ENCODE data around the gene CPNE8. TPM values are rescaled to one million over a fixed set of nuclear protein-coding genes. Genes with fewer than 3 reads are reported as not detected.
A peak's percentile ranks its signal among the peaks of the same experiment; 100 is the strongest.

The CPNE8 gene
- total RNA-seq, 1 experiment from 2014 or later = 16.1 TPM

GRCh38 chr12:38689195-38689594 lies 216.2 kb downstream of the CPNE8 start:
- in situ Hi-C loops (cut with HindIII; ENCODE audit: low sequenced_read_pairs) = no loop called here
- no peak for DNase-seq (ENCODE audit: low spot score)

- no peak for DNase-seq (ENCODE audit: low spot score)
- in situ Hi-C loops (cut with HindIII; ENCODE audit: low sequenced_read_pairs) = no loop called here
Observed at GRCh38 chr12:38682521-38682920, 222.9 kb downstream of the CPNE8 start.

- DNase-seq (ENCODE audit: low spot score) = no peak
- in situ Hi-C loops (cut with HindIII; ENCODE audit: low sequenced_read_pairs) = no loop called here
Observed at GRCh38 chr12:38669530-38669929, 235.9 kb downstream of the CPNE8 start.

GRCh38 chr12:38669081-38669480 lies 236.3 kb downstream of the CPNE8 start:
- DNase-seq (ENCODE audit: low spot score) = no peak
- in situ Hi-C loops (cut with HindIII; ENCODE audit: low sequenced_read_pairs) = no loop called here

- in situ Hi-C loops (cut with HindIII; ENCODE audit: low sequenced_read_pairs) = no loop called here
- DNase-seq (ENCODE audit: low spot score) = no peak
Observed at GRCh38 chr12:38666425-38666824, 239.0 kb downstream of the CPNE8 start.

GRCh38 chr12:38664661-38665269 lies 240.6 kb downstream of the CPNE8 start:
- DNase-seq (ENCODE audit: low spot score) = peak; percentile 1
- in situ Hi-C loops (cut with HindIII; ENCODE audit: low sequenced_read_pairs) = no loop called here

GRCh38 chr12:38662829-38663228 lies 242.6 kb downstream of the CPNE8 start:
- in situ Hi-C loops (cut with HindIII; ENCODE audit: low sequenced_read_pairs) = no loop called here
- no peak for DNase-seq (ENCODE audit: low spot score)

- no peak for DNase-seq (ENCODE audit: low spot score)
- in situ Hi-C loops (cut with HindIII; ENCODE audit: low sequenced_read_pairs) = no loop called here
Observed at GRCh38 chr12:38653650-38654049, 251.7 kb downstream of the CPNE8 start.

- in situ Hi-C loops (cut with HindIII; ENCODE audit: low sequenced_read_pairs) = no loop called here
- DNase-seq (ENCODE audit: low spot score) = no peak
Observed at GRCh38 chr12:38648813-38649212, 256.6 kb downstream of the CPNE8 start.

- no peak for DNase-seq (ENCODE audit: low spot score)
- in situ Hi-C loops (cut with HindIII; ENCODE audit: low sequenced_read_pairs) = no loop called here
Observed at GRCh38 chr12:38646146-38646545, 259.2 kb downstream of the CPNE8 start.

GRCh38 chr12:38639625-38640024 lies 265.8 kb downstream of the CPNE8 start:
- in situ Hi-C loops (cut with HindIII; ENCODE audit: low sequenced_read_pairs) = no loop called here
- DNase-seq (ENCODE audit: low spot score) = no peak

- in situ Hi-C loops (cut with HindIII; ENCODE audit: low sequenced_read_pairs) = no loop called here
- no peak for DNase-seq (ENCODE audit: low spot score)
Observed at GRCh38 chr12:38638401-38638800, 267.0 kb downstream of the CPNE8 start.

GRCh38 chr12:38633511-38633910 lies 271.9 kb downstream of the CPNE8 start:
- no peak for DNase-seq (ENCODE audit: low spot score)
- in situ Hi-C loops (cut with HindIII; ENCODE audit: low sequenced_read_pairs) = no loop called here

GRCh38 chr12:38629064-38629463 lies 276.3 kb downstream of the CPNE8 start:
- in situ Hi-C loops (cut with HindIII; ENCODE audit: low sequenced_read_pairs) = no loop called here

GRCh38 chr12:38628288-38628687 lies 277.1 kb downstream of the CPNE8 start:
- no peak for DNase-seq (ENCODE audit: low spot score)
- in situ Hi-C loops (cut with HindIII; ENCODE audit: low sequenced_read_pairs) = no loop called here

More at GRCh38 chr12:38629064-38629463, 276.3 kb downstream of the CPNE8 start:
- DNase-seq (ENCODE audit: low spot score) = no peak

GRCh38 chr12:38625306-38625705 lies 280.1 kb downstream of the CPNE8 start:
- in situ Hi-C loops (cut with HindIII; ENCODE audit: low sequenced_read_pairs) = no loop called here
- no peak for DNase-seq (ENCODE audit: low spot score)

GRCh38 chr12:38614171-38614570 lies 291.2 kb downstream of the CPNE8 start:
- in situ Hi-C loops (cut with HindIII; ENCODE audit: low sequenced_read_pairs) = no loop called here
- no peak for DNase-seq (ENCODE audit: low spot score)

- no peak for DNase-seq (ENCODE audit: low spot score)
- in situ Hi-C loops (cut with HindIII; ENCODE audit: low sequenced_read_pairs) = no loop called here
Observed at GRCh38 chr12:38610808-38611350, 294.5 kb downstream of the CPNE8 start.

- in situ Hi-C loops (cut with HindIII; ENCODE audit: low sequenced_read_pairs) = no loop called here
Observed at GRCh38 chr12:38607295-38607694, 298.1 kb downstream of the CPNE8 start.

More at GRCh38 chr12:38607295-38607694, 298.1 kb downstream of the CPNE8 start:
- DNase-seq (ENCODE audit: low spot score) = no peak

Data from G401 (cell line).